Erythroblast (primary cell): Measurements from ENCODE around the gene RRM2.

ENCODE experiments used
- GATA1 ChIP-seq: IDR thresholded peaks from 2 replicates; pipeline ENCODE4 v1.6.1; 2011; ENCODE audit warnings: low read depth, mild to moderate bottlenecking, control low read depth, low read length, moderate library complexity
- POLR2A ChIP-seq: IDR thresholded peaks from 2 replicates; pipeline ENCODE4 v1.6.1; 2011; ENCODE audit warnings: mild to moderate bottlenecking, low read length

- no peak for TF ChIP-seq POLR2A
- TF ChIP-seq GATA1, result no peak
Measured at GRCh38 chr2:10083046-10083445, 39.5 kb upstream of the RRM2 start.
